Activated CD8-positive, alpha-beta memory T cell treated with anti-CD3 and anti-CD28 coated beads, Interleukin-2, amount 50 U/mL, for 1 hour (primary cell): Measurements from ENCODE around the gene HOATZ.

Source experiments
- DNase-seq: peaks from one replicate; pipeline ENCODE4 v3.0.0-alpha.2; 2020; ENCODE audit errors: extremely low read depth

Gene HOATZ

GRCh38 chr11:111514216-111515031 lies at the start of gene HOATZ:
Gene HOATZ (plus strand): TSS chr11:111514778. CDS start chr11:111514785, 7 bp downstream.
- no peak for DNase-seq

- DNase-seq: no peak
Measured at GRCh38 chr11:111465400-111465799, 49.2 kb upstream of the HOATZ start.

- no peak for DNase-seq
Measured at GRCh38 chr11:111466615-111467014, 48.0 kb upstream of the HOATZ start.

- no peak for DNase-seq
Measured at GRCh38 chr11:111469200-111469599, 45.4 kb upstream of the HOATZ start.

- no peak for DNase-seq
Measured at GRCh38 chr11:111472228-111472627, 42.4 kb upstream of the HOATZ start.

- no peak for DNase-seq
Measured at GRCh38 chr11:111474432-111474831, 40.1 kb upstream of the HOATZ start.

GRCh38 chr11:111476366-111476765 lies 38.2 kb upstream of the HOATZ start:
- no peak for DNase-seq

GRCh38 chr11:111476956-111477355 lies 37.6 kb upstream of the HOATZ start:
- no peak for DNase-seq

- DNase-seq: no peak
Measured at GRCh38 chr11:111477898-111478297, 36.7 kb upstream of the HOATZ start.

- DNase-seq: no peak
Measured at GRCh38 chr11:111479666-111480065, 34.9 kb upstream of the HOATZ start.

- no peak for DNase-seq
Measured at GRCh38 chr11:111483431-111483830, 31.1 kb upstream of the HOATZ start.

- no peak for DNase-seq
Measured at GRCh38 chr11:111490496-111490895, 24.1 kb upstream of the HOATZ start.

GRCh38 chr11:111494040-111494439 lies 20.5 kb upstream of the HOATZ start:
- DNase-seq: no peak

GRCh38 chr11:111499483-111499882 lies 15.1 kb upstream of the HOATZ start:
- DNase-seq: no peak

- no peak for DNase-seq
Measured at GRCh38 chr11:111500481-111500880, 14.1 kb upstream of the HOATZ start.

GRCh38 chr11:111502611-111503010 lies 12.0 kb upstream of the HOATZ start:
- DNase-seq: no peak

- no peak for DNase-seq
Measured at GRCh38 chr11:111510311-111510710, 4.3 kb upstream of the HOATZ start.

GRCh38 chr11:111512296-111513239 lies 2.0 kb upstream of the HOATZ start, which contains the start of gene BTG4:
Gene BTG4 (minus strand): TSS chr11:111512386. CDS start chr11:111498776, 13,610 bp downstream.
- DNase-seq: no peak

GRCh38 chr11:111513240-111513605 lies 1.4 kb upstream of the HOATZ start:
- DNase-seq: no peak

- no peak for DNase-seq
Measured at GRCh38 chr11:111515591-111515990, 1.0 kb downstream of the HOATZ start.

- no peak for DNase-seq
Measured at GRCh38 chr11:111518668-111519067, 4.1 kb downstream of the HOATZ start.

- DNase-seq: no peak
Measured at GRCh38 chr11:111520560-111520959, 6.0 kb downstream of the HOATZ start.

- no peak for DNase-seq
Measured at GRCh38 chr11:111521135-111521534, 6.6 kb downstream of the HOATZ start.
